Measurements from ENCODE around the gene PURB.
A peak's percentile ranks its signal among the peaks of the same experiment; 100 is the strongest.

The PURB gene

DNA sequence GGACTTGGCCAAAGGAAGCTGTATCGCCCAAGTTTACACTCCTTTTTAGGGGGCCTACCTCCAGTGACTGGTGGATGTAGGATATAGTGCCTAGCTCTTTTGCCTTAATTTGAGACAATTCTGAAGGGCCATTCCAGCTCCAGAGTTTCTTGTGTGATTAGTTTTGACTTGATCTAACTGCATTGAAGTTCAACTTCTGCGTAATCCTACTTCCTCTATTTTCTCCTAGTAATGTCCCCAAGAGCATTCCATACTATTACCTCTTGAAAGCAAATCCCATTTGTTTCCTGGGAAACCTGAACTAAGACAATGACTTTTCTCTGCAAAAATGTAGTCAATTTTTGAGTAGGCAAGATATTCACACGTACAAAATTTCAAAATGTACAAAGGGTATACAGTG lies 32.7 kb downstream of the PURB start:
- DNase-seq (ENCODE audit: low read depth in 1 of 2, low spot score in 1 of 2) = no peak
- TF ChIP-seq, protein P1, sequence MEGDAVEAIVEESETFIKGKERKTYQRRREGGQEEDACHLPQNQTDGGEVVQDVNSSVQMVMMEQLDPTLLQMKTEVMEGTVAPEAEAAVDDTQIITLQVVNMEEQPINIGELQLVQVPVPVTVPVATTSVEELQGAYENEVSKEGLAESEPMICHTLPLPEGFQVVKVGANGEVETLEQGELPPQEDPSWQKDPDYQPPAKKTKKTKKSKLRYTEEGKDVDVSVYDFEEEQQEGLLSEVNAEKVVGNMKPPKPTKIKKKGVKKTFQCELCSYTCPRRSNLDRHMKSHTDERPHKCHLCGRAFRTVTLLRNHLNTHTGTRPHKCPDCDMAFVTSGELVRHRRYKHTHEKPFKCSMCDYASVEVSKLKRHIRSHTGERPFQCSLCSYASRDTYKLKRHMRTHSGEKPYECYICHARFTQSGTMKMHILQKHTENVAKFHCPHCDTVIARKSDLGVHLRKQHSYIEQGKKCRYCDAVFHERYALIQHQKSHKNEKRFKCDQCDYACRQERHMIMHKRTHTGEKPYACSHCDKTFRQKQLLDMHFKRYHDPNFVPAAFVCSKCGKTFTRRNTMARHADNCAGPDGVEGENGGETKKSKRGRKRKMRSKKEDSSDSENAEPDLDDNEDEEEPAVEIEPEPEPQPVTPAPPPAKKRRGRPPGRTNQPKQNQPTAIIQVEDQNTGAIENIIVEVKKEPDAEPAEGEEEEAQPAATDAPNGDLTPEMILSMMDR (IDR thresholded peaks at IDR 0.05; ENCODE audit: insufficient read depth, low read length) = no peak
- TF ChIP-seq, protein P2, sequence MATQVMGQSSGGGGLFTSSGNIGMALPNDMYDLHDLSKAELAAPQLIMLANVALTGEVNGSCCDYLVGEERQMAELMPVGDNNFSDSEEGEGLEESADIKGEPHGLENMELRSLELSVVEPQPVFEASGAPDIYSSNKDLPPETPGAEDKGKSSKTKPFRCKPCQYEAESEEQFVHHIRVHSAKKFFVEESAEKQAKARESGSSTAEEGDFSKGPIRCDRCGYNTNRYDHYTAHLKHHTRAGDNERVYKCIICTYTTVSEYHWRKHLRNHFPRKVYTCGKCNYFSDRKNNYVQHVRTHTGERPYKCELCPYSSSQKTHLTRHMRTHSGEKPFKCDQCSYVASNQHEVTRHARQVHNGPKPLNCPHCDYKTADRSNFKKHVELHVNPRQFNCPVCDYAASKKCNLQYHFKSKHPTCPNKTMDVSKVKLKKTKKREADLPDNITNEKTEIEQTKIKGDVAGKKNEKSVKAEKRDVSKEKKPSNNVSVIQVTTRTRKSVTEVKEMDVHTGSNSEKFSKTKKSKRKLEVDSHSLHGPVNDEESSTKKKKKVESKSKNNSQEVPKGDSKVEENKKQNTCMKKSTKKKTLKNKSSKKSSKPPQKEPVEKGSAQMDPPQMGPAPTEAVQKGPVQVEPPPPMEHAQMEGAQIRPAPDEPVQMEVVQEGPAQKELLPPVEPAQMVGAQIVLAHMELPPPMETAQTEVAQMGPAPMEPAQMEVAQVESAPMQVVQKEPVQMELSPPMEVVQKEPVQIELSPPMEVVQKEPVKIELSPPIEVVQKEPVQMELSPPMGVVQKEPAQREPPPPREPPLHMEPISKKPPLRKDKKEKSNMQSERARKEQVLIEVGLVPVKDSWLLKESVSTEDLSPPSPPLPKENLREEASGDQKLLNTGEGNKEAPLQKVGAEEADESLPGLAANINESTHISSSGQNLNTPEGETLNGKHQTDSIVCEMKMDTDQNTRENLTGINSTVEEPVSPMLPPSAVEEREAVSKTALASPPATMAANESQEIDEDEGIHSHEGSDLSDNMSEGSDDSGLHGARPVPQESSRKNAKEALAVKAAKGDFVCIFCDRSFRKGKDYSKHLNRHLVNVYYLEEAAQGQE (IDR thresholded peaks at IDR 0.05; ENCODE audit: insufficient replicate concordance, low read depth) = no peak
- no peak for TF ChIP-seq POLR2AphosphoS5 (IDR thresholded peaks at IDR 0.05; ENCODE audit: low read depth)
- no peak for TF ChIP-seq GABPA (IDR thresholded peaks at IDR 0.05; ENCODE audit: low read depth)
- TF ChIP-seq SPI1 (IDR thresholded peaks at IDR 0.05; ENCODE audit: borderline replicate concordance, low read depth) = peak; percentile 72
- Histone ChIP-seq H3K27me3 (ENCODE audit: insufficient read depth, poor library complexity, severe bottlenecking) (no peaks in the 10 kb centered on the region), H3K4me3 (replicated peaks; ENCODE audit: insufficient read depth, low read length) (no peak overlapping the region), H3K27ac (replicated peaks) (no peak overlapping the region)

DNA sequence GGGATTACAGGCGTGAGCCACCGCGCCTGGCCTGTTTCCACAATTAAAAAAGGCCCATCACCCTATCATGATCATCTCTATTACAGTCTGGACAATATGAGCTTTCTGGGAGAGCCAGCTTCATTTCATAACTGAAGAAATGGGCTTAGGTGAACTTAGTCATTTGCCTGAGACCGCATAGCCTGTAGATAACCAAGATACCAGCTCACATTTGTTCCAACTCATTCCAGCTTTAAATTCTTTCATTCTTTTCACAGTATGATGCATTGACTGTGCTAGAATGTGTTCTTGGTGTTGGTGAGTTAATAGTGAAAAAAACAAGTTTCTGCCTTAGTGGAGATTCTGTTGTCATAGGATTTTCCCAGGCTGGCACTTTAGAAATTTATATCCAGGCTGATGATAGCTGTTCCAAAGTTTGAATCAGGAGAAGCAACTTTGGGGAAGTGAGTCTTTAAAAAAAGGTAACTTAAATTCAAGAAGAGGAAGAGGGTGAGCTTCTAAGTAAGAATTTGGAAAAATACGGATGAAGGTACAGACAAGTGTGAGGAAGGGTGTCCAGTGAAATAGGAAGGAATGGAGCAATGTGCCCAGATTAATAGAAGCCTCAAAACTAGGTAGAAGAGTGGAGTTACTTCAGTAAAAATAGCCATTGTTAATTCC lies 35.3 kb downstream of the PURB start:
- peak overlapping the region; percentile 7; the same call in 1 of the 2 replicates for H3K27ac ChIP-seq (replicated peaks)
- H3K4me3 ChIP-seq (replicated peaks; ENCODE audit: insufficient read depth, low read length) = no peak overlapping the region
- peak; percentile 83 for TF ChIP-seq SPI1 (IDR thresholded peaks at IDR 0.05; ENCODE audit: borderline replicate concordance, low read depth)
- TF ChIP-seq, protein P1 (IDR thresholded peaks at IDR 0.05; ENCODE audit: insufficient read depth, low read length) = no peak
- no peak for DNase-seq (ENCODE audit: low read depth in 1 of 2, low spot score in 1 of 2)
- H3K27me3 ChIP-seq (ENCODE audit: insufficient read depth, poor library complexity, severe bottlenecking) = no peaks in the 10 kb centered on the region

DNA sequence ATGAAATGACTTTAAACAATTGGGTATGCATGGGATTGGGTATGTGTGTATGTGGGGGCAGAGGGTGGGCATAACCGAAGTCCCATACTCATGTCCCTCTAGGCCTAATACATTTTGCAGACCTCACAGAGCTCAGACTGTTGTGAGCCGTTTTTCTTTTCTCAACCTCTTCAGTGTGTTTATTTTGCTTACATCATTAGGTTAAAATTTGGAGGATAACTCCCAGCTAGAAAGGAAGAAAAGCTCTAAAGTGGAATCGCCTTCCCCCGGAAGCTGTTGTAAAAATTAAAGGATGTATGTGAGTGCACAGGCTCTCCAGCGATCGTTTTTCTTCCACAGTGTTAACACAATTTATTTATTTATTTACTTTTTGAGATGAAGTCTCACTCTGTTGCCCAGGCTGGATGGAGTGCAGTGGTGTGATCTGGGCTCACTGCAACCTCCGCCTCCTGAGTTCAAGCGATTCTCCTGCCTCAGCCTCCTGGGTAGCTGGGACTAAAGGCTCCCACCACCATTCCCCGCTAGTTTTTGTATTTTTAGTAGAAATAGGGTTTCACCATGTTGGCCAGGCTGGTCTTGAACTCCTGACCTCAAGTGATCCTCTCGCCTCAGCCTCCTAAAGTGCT lies 36.0 kb downstream of the PURB start:
- no peak for TF ChIP-seq SPI1 (IDR thresholded peaks at IDR 0.05; ENCODE audit: borderline replicate concordance, low read depth)
- no peak for TF ChIP-seq GABPA (IDR thresholded peaks at IDR 0.05; ENCODE audit: low read depth)
- TF ChIP-seq, protein P1 (IDR thresholded peaks at IDR 0.05; ENCODE audit: insufficient read depth, low read length) = no peak
- TF ChIP-seq POLR2AphosphoS5 (IDR thresholded peaks at IDR 0.05; ENCODE audit: low read depth) = no peak; the same call in 1 of the 2 replicates
- TF ChIP-seq, protein P2 (IDR thresholded peaks at IDR 0.05; ENCODE audit: insufficient replicate concordance, low read depth) = no peak
- no peak for DNase-seq (ENCODE audit: low read depth in 1 of 2, low spot score in 1 of 2)
- no peaks in the 10 kb centered on the region for H3K27me3 ChIP-seq (ENCODE audit: insufficient read depth, poor library complexity, severe bottlenecking)
- H3K27ac ChIP-seq (replicated peaks) = peak overlapping the region; percentile 98
- H3K4me3 ChIP-seq (replicated peaks; ENCODE audit: insufficient read depth, low read length) = no peak overlapping the region

Data from HL-60 (cell line).